Keratinocyte (primary cell): ENCODE measurements around the gene LRRC10. TPM values are rescaled to one million over a fixed set of nuclear protein-coding genes. Genes with fewer than 3 reads are reported as not detected.

ENCODE experiments used
- DNase-seq: peaks from one replicate; pipeline ENCODE4 v3.0.0-alpha.2; 2011; ENCODE audit warnings: low read depth, missing footprints, low spot score
- FAIRE-seq: peaks from 2 replicates; lab custom pipeline; 2011; peaks lifted over from hg19 to GRCh38; lab: Jason Lieb, UNC
- H2AFZ ChIP-seq: 2 replicates; pipeline ENCODE4 v1.6.0; 2012; ENCODE audit warnings: low read length, control low read depth, inconsistent platforms; ENCODE audit not compliant: control insufficient read depth
- H3K27ac ChIP-seq: 2 replicates; pipeline ENCODE4 v1.5.1; 2011; ENCODE audit warnings: low read length; ENCODE audit not compliant: control insufficient read depth, insufficient read depth
- H3K27me3 ChIP-seq: 3 replicates; pipeline ENCODE4 v1.6.0; 2011; ENCODE audit warnings: low read length; ENCODE audit not compliant: control insufficient read depth, insufficient read depth; ENCODE audit errors: extremely low read depth
- H3K36me3 ChIP-seq, 2 experiments: 2 replicates in 1 of 2; 3 replicates in 1 of 2; pipeline ENCODE4 v1.5.1; 2011; ENCODE audit warnings: low read length in 2 of 2, mild to moderate bottlenecking in 1 of 2; ENCODE audit not compliant: control insufficient read depth in 2 of 2, insufficient read depth in 2 of 2; ENCODE audit errors: extremely low read depth in 1 of 2
- H3K4me1 ChIP-seq: 3 replicates; pipeline ENCODE4 v1.5.1; 2011; ENCODE audit warnings: low read length; ENCODE audit not compliant: control insufficient read depth, insufficient read depth; ENCODE audit errors: extremely low read depth
- H3K4me2 ChIP-seq: 3 replicates; pipeline ENCODE4 v1.6.0; 2011; ENCODE audit warnings: low read depth, low read length; ENCODE audit not compliant: control insufficient read depth, insufficient read depth; ENCODE audit errors: extremely low read depth
- H3K4me3 ChIP-seq, 3 experiments: fragments of 200-600 bp in 1 of 3; sonication (generic) in 1 of 3; 2 replicates in 2 of 3; 3 replicates in 1 of 3; pipeline ENCODE4 v1.5.1; 2011 to 2016; ENCODE audit warnings: low read length in 3 of 3, mild to moderate bottlenecking in 3 of 3, control low read depth in 2 of 3, inconsistent platforms in 1 of 3, low read depth in 1 of 3, mixed read lengths in 1 of 3, mixed run types in 1 of 3, moderate library complexity in 1 of 3; ENCODE audit not compliant: control insufficient read depth in 2 of 3, insufficient read depth in 2 of 3; ENCODE audit errors: extremely low read depth in 1 of 3
- H3K79me2 ChIP-seq: 2 replicates; pipeline ENCODE4 v1.6.0; 2012; ENCODE audit warnings: low read length; ENCODE audit not compliant: control insufficient read depth, insufficient read depth
- H3K9ac ChIP-seq: 3 replicates; pipeline ENCODE4 v1.6.0; 2011; ENCODE audit warnings: low read length; ENCODE audit not compliant: control insufficient read depth, insufficient read depth; ENCODE audit errors: extremely low read depth
- H3K9me1 ChIP-seq: 3 replicates; pipeline ENCODE4 v1.6.0; 2011; ENCODE audit warnings: low read length; ENCODE audit not compliant: control insufficient read depth, insufficient read depth; ENCODE audit errors: extremely low read depth
- H3K9me3 ChIP-seq: 2 replicates; pipeline ENCODE4 v1.5.1; 2012; ENCODE audit warnings: low read depth, low read length; ENCODE audit not compliant: control insufficient read depth
- H4K20me1 ChIP-seq: 3 replicates; pipeline ENCODE4 v1.6.0; 2011; ENCODE audit warnings: low read length; ENCODE audit not compliant: control insufficient read depth, insufficient read depth; ENCODE audit errors: extremely low read depth
- CTCF ChIP-seq, 3 experiments: IDR thresholded peaks in 1 of 3; conservative IDR thresholded peaks in 1 of 3; optimal IDR thresholded peaks in 1 of 3; 2 replicates in 2 of 3; 3 replicates in 1 of 3; pipeline versions ENCODE3 to v1.5.1; 2011; ENCODE audit warnings: low read length in 3 of 3, mild to moderate bottlenecking in 3 of 3, moderate library complexity in 2 of 3, control low read depth in 1 of 3, inconsistent platforms in 1 of 3; ENCODE audit not compliant: insufficient read depth in 2 of 3; ENCODE audit errors: extremely low read depth in 1 of 3
- EZH2 ChIP-seq: IDR thresholded peaks from one replicate; pipeline ENCODE4 v1.6.1; 2012; ENCODE audit warnings: inconsistent platforms, mild to moderate bottlenecking, low read length, moderate library complexity
- dilution Hi-C: fragments of 300-500 bp; cut with MboI; formaldehyde crosslinking; loops from one replicate; pipeline ENCODE4 v1.7.0; 2020; ENCODE audit warnings: low sequenced_read_pairs; ENCODE audit not compliant: extremely low pct_ligation_motif_present
- polyA plus RNA-seq, 5 experiments: library from polyadenylated mRNA; depleted of rRNA in 3 of 5; stranded (reverse) in 3 of 5; stranded (forward) in 1 of 5; unstranded in 1 of 5; fragments of >200 nt; gene quantifications; 1 replicate in 1 of 5; 2 replicates in 3 of 5; 3 replicates in 1 of 5; pipeline versions ENCODE4 v1.2.1 to v1.2.3, GENCODE V29; 2011 to 2012; ENCODE audit warnings: missing spikeins in 2 of 5, low read depth in 1 of 5, low replicate concordance in 1 of 5

LRRC10 gene
- polyA plus RNA-seq, 1 donor (not counting 4 experiments of a cell fraction or from before 2014, with no cell fraction given), result not detected

- H3K27me3 ChIP-seq, result no peaks in the 10 kb centered on the region
- H3K9me3 ChIP-seq, result no peaks in the 10 kb centered on the region
- no peak overlapping the region for H3K4me2 ChIP-seq
- H3K9ac ChIP-seq, result no peak overlapping the region
- no peak overlapping the region for H2AFZ ChIP-seq
- dilution Hi-C loops, result no loop called here
- H3K79me2 ChIP-seq, result no peaks in the 10 kb centered on the region
- peaks cover 10 to 16% of the 10 kb centered on the region in 2 experiments for H3K36me3 ChIP-seq
- FAIRE-seq (no peak), DNase-seq (no peak)
- no peak overlapping the region for H3K27ac ChIP-seq
- peaks cover 5% of the 10 kb centered on the region for H3K4me1 ChIP-seq
- no peak for TF ChIP-seq CTCF (optimal IDR thresholded peaks at IDR 0.05 in 1 of 3, IDR thresholded peaks at IDR 0.05 in 1 of 3, conservative IDR thresholded peaks at IDR 0.05 in 1 of 3; ENCODE audit: extremely low read depth in 1 of 3, insufficient read depth in 2 of 3, low read length in 3 of 3)
- no peak for TF ChIP-seq EZH2
- no peak overlapping the region for H3K4me3 ChIP-seq
- no peaks in the 10 kb centered on the region for H4K20me1 ChIP-seq
- H3K9me1 ChIP-seq, result no peaks in the 10 kb centered on the region
Observed at GRCh38 chr12:69579029-69579428, 31.7 kb downstream of the LRRC10 start.

- H2AFZ ChIP-seq, result no peak overlapping the region
- no peak for DNase-seq
- no peaks in the 10 kb centered on the region for H3K27me3 ChIP-seq
- no peak overlapping the region for H3K4me3 ChIP-seq
- no peaks in the 10 kb centered on the region for H3K79me2 ChIP-seq
- TF ChIP-seq EZH2 (no peak), CTCF (optimal IDR thresholded peaks at IDR 0.05 in 1 of 3, IDR thresholded peaks at IDR 0.05 in 1 of 3, conservative IDR thresholded peaks at IDR 0.05 in 1 of 3; ENCODE audit: extremely low read depth in 1 of 3, insufficient read depth in 2 of 3, low read length in 3 of 3) (no peak)
- no peak for FAIRE-seq
- no peak overlapping the region for H3K9ac ChIP-seq
- H3K9me3 ChIP-seq, result no peaks in the 10 kb centered on the region
- no peaks in the 10 kb centered on the region for H3K9me1 ChIP-seq
- no peaks in the 10 kb centered on the region for H4K20me1 ChIP-seq
- H3K27ac ChIP-seq, result no peak overlapping the region
- peaks cover 12 to 16% of the 10 kb centered on the region in 2 experiments for H3K36me3 ChIP-seq
- H3K4me2 ChIP-seq, result no peak overlapping the region
- dilution Hi-C loops, result no loop called here
- H3K4me1 ChIP-seq, result peaks cover 5% of the 10 kb centered on the region
Observed at GRCh38 chr12:69578283-69578682, 32.4 kb downstream of the LRRC10 start.
